Retinal pigment epithelial cell (primary cell): ENCODE results near the gene VWA3B.

Source experiments
- DNase-seq: peaks from one replicate; pipeline ENCODE4 v3.0.0-alpha.2; 2010; ENCODE audit warnings: low read depth
- H3K4me3 ChIP-seq: 2 replicates; pipeline ENCODE4 v1.5.1; 2011; ENCODE audit warnings: mild to moderate bottlenecking, low read length, control low read depth, moderate library complexity
- TF ChIP-seq, protein P1 (sequence below): conservative IDR thresholded peaks from 2 replicates; pipeline ENCODE4 v1.5.1; 2011; ENCODE audit warnings: low read depth, low read length, control low read depth, inconsistent platforms

The VWA3B gene

DNA sequence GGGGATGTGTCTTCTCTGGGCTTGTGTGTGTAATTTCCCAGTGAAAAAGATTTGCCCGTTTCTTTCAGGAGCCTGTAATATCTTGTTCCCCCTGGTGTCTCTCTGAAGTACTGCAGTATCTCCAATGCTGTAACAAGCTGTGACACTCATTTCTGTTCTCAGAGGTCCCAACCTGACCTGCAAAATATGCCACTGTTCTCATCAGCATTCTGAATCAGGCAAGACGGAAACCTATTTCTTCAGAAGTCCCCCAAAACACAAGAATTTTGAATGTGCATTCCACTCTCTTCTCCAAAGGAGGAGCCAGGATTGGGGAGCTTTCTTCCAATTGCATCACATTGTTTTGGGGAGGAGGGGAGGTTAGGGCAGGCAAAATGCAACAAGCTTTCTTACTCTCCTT, 182.3 kb downstream of the VWA3B start:
- TF ChIP-seq, protein P1, sequence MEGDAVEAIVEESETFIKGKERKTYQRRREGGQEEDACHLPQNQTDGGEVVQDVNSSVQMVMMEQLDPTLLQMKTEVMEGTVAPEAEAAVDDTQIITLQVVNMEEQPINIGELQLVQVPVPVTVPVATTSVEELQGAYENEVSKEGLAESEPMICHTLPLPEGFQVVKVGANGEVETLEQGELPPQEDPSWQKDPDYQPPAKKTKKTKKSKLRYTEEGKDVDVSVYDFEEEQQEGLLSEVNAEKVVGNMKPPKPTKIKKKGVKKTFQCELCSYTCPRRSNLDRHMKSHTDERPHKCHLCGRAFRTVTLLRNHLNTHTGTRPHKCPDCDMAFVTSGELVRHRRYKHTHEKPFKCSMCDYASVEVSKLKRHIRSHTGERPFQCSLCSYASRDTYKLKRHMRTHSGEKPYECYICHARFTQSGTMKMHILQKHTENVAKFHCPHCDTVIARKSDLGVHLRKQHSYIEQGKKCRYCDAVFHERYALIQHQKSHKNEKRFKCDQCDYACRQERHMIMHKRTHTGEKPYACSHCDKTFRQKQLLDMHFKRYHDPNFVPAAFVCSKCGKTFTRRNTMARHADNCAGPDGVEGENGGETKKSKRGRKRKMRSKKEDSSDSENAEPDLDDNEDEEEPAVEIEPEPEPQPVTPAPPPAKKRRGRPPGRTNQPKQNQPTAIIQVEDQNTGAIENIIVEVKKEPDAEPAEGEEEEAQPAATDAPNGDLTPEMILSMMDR = peak; percentile 87
- no peak overlapping the region for H3K4me3 ChIP-seq
- DNase-seq = peak; percentile 4

GRCh38 chr2:98269830-98270229, 182.9 kb downstream of the VWA3B start:
- DNase-seq = no peak
- TF ChIP-seq, protein P1 = no peak
- H3K4me3 ChIP-seq = no peak overlapping the region

DNA sequence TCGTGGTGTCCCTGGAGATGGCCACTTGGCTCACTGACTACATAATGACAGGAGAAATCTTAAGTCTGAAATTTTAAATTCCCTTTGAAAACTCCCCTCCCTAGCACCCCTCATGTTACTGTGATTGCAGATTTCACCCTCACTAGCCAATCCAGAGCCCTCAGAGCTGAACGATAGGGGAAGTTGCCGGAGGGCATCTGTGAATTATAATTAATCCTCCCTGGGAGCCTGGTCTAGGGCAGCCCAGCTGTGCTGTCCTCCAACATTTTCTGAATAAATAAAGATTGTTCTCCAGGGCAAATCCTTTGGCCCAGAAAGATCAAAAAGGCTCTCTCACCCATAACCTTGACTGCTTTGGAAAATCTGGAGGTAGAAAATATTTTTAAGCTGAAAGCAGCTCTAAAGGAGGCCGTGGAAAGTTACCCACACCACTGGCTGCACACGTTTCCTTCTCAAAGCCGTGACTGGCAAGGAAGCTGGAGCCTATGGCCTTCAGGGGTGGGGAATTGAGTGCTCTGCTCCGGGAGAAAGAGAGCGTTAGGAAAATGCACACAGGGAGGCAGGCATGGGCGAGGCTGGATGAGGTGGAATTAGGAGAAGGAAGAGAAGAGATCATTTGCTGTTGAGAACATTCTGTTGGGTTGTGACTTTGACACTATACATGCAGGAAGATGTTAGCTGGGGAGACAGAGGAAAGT, 190.3 kb downstream of the VWA3B start:
- no peak overlapping the region for H3K4me3 ChIP-seq
- no peak for DNase-seq
- TF ChIP-seq, protein P1 = no peak

GRCh38 chr2:98278074-98278473, 191.1 kb downstream of the VWA3B start:
- no peak for DNase-seq
- TF ChIP-seq, protein P1 = no peak
- H3K4me3 ChIP-seq = no peak overlapping the region

DNA sequence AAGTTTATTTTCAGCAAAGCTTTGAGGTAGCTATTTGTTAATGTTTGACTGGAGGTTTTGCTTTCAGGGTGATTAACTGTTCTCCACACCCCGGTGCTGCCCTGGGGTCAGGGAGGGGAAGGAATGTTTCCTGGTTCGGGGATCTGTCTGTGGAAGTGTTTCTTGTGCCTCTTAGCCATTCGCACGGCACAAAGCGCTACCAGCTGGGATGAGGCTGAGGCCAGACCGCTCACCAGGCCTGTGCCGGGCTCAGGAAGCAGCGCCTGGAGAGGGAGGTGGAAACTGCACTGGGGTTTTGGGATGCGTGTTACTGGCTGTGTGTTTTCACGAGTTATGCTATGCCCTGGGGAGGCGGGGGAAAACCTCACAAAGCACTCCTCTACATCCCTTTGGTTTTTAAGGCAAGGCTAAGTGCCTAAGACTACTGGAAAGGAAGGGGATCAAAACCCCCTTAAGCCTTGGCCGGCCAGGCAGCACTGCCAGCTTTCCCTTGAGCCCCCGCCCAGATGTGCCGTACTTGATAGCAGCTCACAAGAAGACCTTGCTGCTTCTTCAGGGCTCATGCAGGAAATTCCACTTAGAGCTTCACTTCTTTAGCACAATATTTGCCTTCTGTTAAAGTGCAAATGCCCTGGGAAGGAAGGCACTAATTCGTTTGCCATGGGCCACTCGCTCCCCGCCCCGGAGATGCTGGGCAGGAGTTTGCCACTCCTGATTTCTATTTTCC, 193.6 kb downstream of the VWA3B start:
- TF ChIP-seq, protein P1 = no peak
- H3K4me3 ChIP-seq = no peak overlapping the region
- DNase-seq = no peak

GRCh38 chr2:98281607-98282006, 194.6 kb downstream of the VWA3B start:
- TF ChIP-seq, protein P1 = no peak
- DNase-seq = no peak
- no peak overlapping the region for H3K4me3 ChIP-seq

DNA sequence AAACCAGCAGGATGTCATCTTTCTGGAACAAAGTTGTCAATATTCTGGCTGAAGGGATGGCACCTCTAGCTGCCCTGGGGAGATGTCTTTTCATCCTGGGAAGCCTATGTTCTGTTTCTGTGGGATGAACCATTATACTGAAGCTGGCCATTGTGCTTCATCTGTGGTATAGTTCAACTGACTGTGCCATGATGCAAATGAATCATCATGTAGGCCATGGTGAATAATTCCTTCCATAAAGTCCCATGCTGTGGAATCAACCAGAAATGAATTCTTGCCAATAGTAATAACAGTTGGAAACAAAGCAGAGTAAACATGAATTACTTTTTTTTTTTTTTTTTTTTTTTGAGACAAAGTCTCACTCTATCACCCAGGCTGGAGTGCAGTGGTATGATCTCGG, 195.1 kb downstream of the VWA3B start:
- TF ChIP-seq, protein P1 = no peak
- no peak overlapping the region for H3K4me3 ChIP-seq
- no peak for DNase-seq
